IMR-90 (cell line): ENCODE measurements around the gene EDN2. TPM values are rescaled to one million over a fixed set of nuclear protein-coding genes. Genes with fewer than 3 reads are reported as not detected.

Source experiments
- ATAC-seq: fragments of 200-7000 bp; cut with Tn5 transposase; 2 replicates; pipeline ENCODE4 v1.9.1; 2020; ENCODE audit warnings: low read depth, mild to moderate bottlenecking, moderate library complexity
- BruUV-seq: library from RNA; stranded (reverse); fragments of 400-500 nt; replicated peaks from 2 replicates; lab custom pipeline; 2021; lab: Mats Ljungman, UMichigan
- CTCF ChIA-PET: fragments of 300-600 bp; formaldehyde crosslinking; extraction: SDS; loops from one replicate; lab custom pipeline; 2021; ENCODE audit warnings: antibody characterized with exemption; lab: Yijun Ruan, JAX
- POLR2A ChIA-PET: fragments of 300-600 bp; sonication (Branson Sonifier 250); formaldehyde crosslinking; loops from one replicate; lab custom pipeline; 2022; ENCODE audit warnings: antibody characterized with exemption; ENCODE audit not compliant: unreplicated experiment; lab: Charles Lee
- DNase-seq: peaks from one replicate; pipeline ENCODE4 v3.0.0; 2013
- H2AFZ ChIP-seq: replicated peaks from 2 replicates; pipeline ENCODE3; 2013; ENCODE audit warnings: low read length, mild to moderate bottlenecking; ENCODE audit not compliant: poor library complexity
- H2AK5ac ChIP-seq: 2 replicates; pipeline ENCODE4 v1.6.1; 2013; ENCODE audit warnings: low read depth, low read length, inconsistent platforms
- H2AK9ac ChIP-seq: replicated peaks from 2 replicates; pipeline ENCODE3; 2013; ENCODE audit warnings: mild to moderate bottlenecking, low read depth, low read length, moderate library complexity; ENCODE audit not compliant: poor library complexity
- H2BK120ac ChIP-seq: 2 replicates; pipeline ENCODE4 v1.6.1; 2013; ENCODE audit warnings: low read depth, low read length, inconsistent platforms
- H2BK15ac ChIP-seq: 3 replicates; pipeline ENCODE4 v1.6.1; 2013; ENCODE audit warnings: low read depth, low read length, inconsistent platforms
- H2BK20ac ChIP-seq: 2 replicates; pipeline ENCODE4 v1.6.1; 2013; ENCODE audit warnings: low read depth, mild to moderate bottlenecking, inconsistent platforms, low read length, moderate library complexity
- H2BK5ac ChIP-seq: 2 replicates; pipeline ENCODE4 v1.6.1; 2013; ENCODE audit warnings: mild to moderate bottlenecking, low read depth, low read length, inconsistent platforms; ENCODE audit not compliant: poor library complexity, severe bottlenecking
- H3K14ac ChIP-seq: replicated peaks from 2 replicates; pipeline ENCODE4 v1.6.1; 2013; ENCODE audit warnings: low read depth, low read length, inconsistent platforms
- H3K18ac ChIP-seq: 2 replicates; pipeline ENCODE4 v1.6.1; 2013; ENCODE audit warnings: low read depth, low read length, control low read depth
- H3K23ac ChIP-seq: 2 replicates; pipeline ENCODE4 v1.6.1; 2013; ENCODE audit warnings: low read depth, low read length, inconsistent platforms
- H3K27ac ChIP-seq: 2 replicates; pipeline ENCODE4 v1.5.1; 2013; ENCODE audit warnings: mild to moderate bottlenecking, control low read depth, low read length; ENCODE audit not compliant: insufficient read depth
- H3K27me3 ChIP-seq: 2 replicates; pipeline ENCODE4 v1.6.1; 2013; ENCODE audit warnings: low read length; ENCODE audit not compliant: control insufficient read depth, insufficient read depth
- H3K36me3 ChIP-seq: 2 replicates; pipeline ENCODE4 v1.6.1; 2013; ENCODE audit warnings: low read length, mixed read lengths; ENCODE audit not compliant: control insufficient read depth, insufficient read depth
- H3K4ac ChIP-seq: 2 replicates; pipeline ENCODE4 v1.6.1; 2013; ENCODE audit warnings: low read depth, low read length, inconsistent platforms
- H3K4me1 ChIP-seq: 2 replicates; pipeline ENCODE4 v1.6.1; 2013; ENCODE audit warnings: low read length, mixed read lengths; ENCODE audit not compliant: control insufficient read depth, insufficient read depth
- H3K4me2 ChIP-seq: 2 replicates; pipeline ENCODE4 v1.6.1; 2013; ENCODE audit warnings: low read depth, mild to moderate bottlenecking, control low read depth, low read length, moderate library complexity
- H3K4me3 ChIP-seq: 2 replicates; pipeline ENCODE4 v1.5.1; 2013; ENCODE audit warnings: low read depth, mild to moderate bottlenecking, control low read depth, low read length, moderate library complexity; ENCODE audit not compliant: insufficient read depth
- H3K56ac ChIP-seq: 2 replicates; pipeline ENCODE4 v1.6.1; 2013; ENCODE audit warnings: low read length, inconsistent platforms; ENCODE audit not compliant: insufficient read depth; ENCODE audit errors: extremely low read depth
- H3K79me1 ChIP-seq, 2 experiments: 2 replicates each; pipeline ENCODE4 v1.6.1; 2013; ENCODE audit warnings: low read length in 2 of 2, inconsistent platforms in 1 of 2, low read depth in 1 of 2
- H3K9ac ChIP-seq: 2 replicates; pipeline ENCODE4 v1.6.1; 2013; ENCODE audit warnings: low read depth, low read length, control low read depth
- H3K9me1 ChIP-seq: 2 replicates; pipeline ENCODE4 v1.6.1; 2013; ENCODE audit warnings: low read length, inconsistent platforms; ENCODE audit not compliant: insufficient read depth
- H3K9me3 ChIP-seq: 2 replicates; pipeline ENCODE4 v1.6.1; 2013; ENCODE audit warnings: low read length; ENCODE audit not compliant: control insufficient read depth, insufficient read depth
- H4K20me1 ChIP-seq: 2 replicates; pipeline ENCODE4 v1.6.1; 2013; ENCODE audit warnings: low read length, inconsistent platforms; ENCODE audit not compliant: insufficient read depth
- H4K5ac ChIP-seq: 2 replicates; pipeline ENCODE4 v1.6.1; 2013; ENCODE audit warnings: mild to moderate bottlenecking, low read depth, low read length, control low read depth
- H4K8ac ChIP-seq, 2 experiments: 2 replicates each; pipeline ENCODE4 v1.6.1; 2013; ENCODE audit warnings: low read depth in 2 of 2, low read length in 2 of 2, control low read depth in 1 of 2, inconsistent platforms in 1 of 2
- H4K91ac ChIP-seq: 2 replicates; pipeline ENCODE4 v1.6.1; 2013; ENCODE audit warnings: low read depth, low read length, inconsistent platforms; ENCODE audit not compliant: insufficient read depth
- BHLHE40 ChIP-seq: fragments of 150-350 bp; IDR thresholded peaks from 2 replicates; pipeline ENCODE4 v1.6.1; 2016; ENCODE audit warnings: mild to moderate bottlenecking, low read depth, low read length
- CEBPB ChIP-seq: IDR thresholded peaks from 2 replicates; pipeline ENCODE4 v1.6.1; 2012; ENCODE audit warnings: low read depth, low read length, improper control_type of control experiment
- CHD1 ChIP-seq: IDR thresholded peaks from 2 replicates; pipeline ENCODE4 v1.6.1; 2012; ENCODE audit warnings: low read depth, low read length, improper control_type of control experiment
- FOS ChIP-seq: fragments of 150-350 bp; IDR thresholded peaks from 2 replicates; pipeline ENCODE4 v1.6.1; 2016; ENCODE audit warnings: low read depth, low read length
- MAFK ChIP-seq: IDR thresholded peaks from 2 replicates; pipeline ENCODE4 v1.6.1; 2012; ENCODE audit warnings: low read depth, low read length, improper control_type of control experiment
- MAZ ChIP-seq: IDR thresholded peaks from 2 replicates; pipeline ENCODE4 v1.6.1; 2012; ENCODE audit warnings: low read depth, mild to moderate bottlenecking, low read length, improper control_type of control experiment, moderate library complexity, borderline replicate concordance
- MXI1 ChIP-seq: IDR thresholded peaks from 2 replicates; pipeline ENCODE4 v1.6.1; 2012; ENCODE audit warnings: low read depth, mild to moderate bottlenecking, low read length, moderate library complexity, borderline replicate concordance
- NFE2L2 ChIP-seq: fragments of 150-350 bp; IDR thresholded peaks from 2 replicates; pipeline ENCODE4 v1.6.1; 2016; ENCODE audit warnings: low read depth, mild to moderate bottlenecking, low read length
- POLR2A ChIP-seq: IDR thresholded peaks from 2 replicates; pipeline ENCODE4 v1.6.1; 2012; ENCODE audit warnings: mild to moderate bottlenecking, low read depth, low read length
- RAD21 ChIP-seq: IDR thresholded peaks from 2 replicates; pipeline ENCODE4 v1.6.1; 2012; ENCODE audit warnings: low read length, improper control_type of control experiment
- RCOR1 ChIP-seq: IDR thresholded peaks from 2 replicates; pipeline ENCODE4 v1.6.1; 2012; ENCODE audit warnings: mild to moderate bottlenecking, low read length, improper control_type of control experiment; ENCODE audit not compliant: insufficient replicate concordance
- RFX5 ChIP-seq: IDR thresholded peaks from 2 replicates; pipeline ENCODE4 v1.8.0; 2012; ENCODE audit warnings: low read depth, mild to moderate bottlenecking, low read length, moderate library complexity
- SMC3 ChIP-seq: fragments of 150-350 bp; IDR thresholded peaks from 2 replicates; pipeline ENCODE4 v1.6.1; 2016; ENCODE audit warnings: low read depth, mild to moderate bottlenecking, antibody characterized with exemption, low read length, moderate library complexity
- WGBS, 2 experiments: methylation state at CpG; one replicate each; pipeline versions ENCODE4 v1.1.5 to v1.1.7; 2013; ENCODE audit warnings: missing lambda C conversion rate in 2 of 2; ENCODE audit not compliant: insufficient read length in 1 of 2; ENCODE audit errors: extremely low coverage in 2 of 2; 5-methylcytosine and 5-hydroxymethylcytosine counted together
- dilution Hi-C: fragments of 300-500 bp; cut with HindIII; formaldehyde crosslinking; loops from one replicate; pipeline ENCODE4 v1.14.3; 2018; ENCODE audit warnings: low sequenced_read_pairs; ENCODE audit not compliant: unreplicated experiment
- in situ Hi-C: fragments of 300-500 bp; cut with MboI; formaldehyde crosslinking; loops from 3 replicates; pipeline ENCODE4 v1.14.3; 2019; ENCODE audit warnings: low sequenced_read_pairs, inconsistent platforms, mixed read lengths
- intact Hi-C: fragments of 100-400 bp; cut with micrococcal nuclease; formaldehyde crosslinking; loops from 2 replicates; pipeline ENCODE4 v1.10.0; 2022
- polyA plus RNA-seq, 3 experiments: library from polyadenylated mRNA; depleted of rRNA; stranded (reverse); fragments of >200 nt; gene quantifications; 2 replicates each; pipeline ENCODE4 v1.2.3, GENCODE V29; 2012; ENCODE audit warnings: low replicate concordance in 1 of 3
- total RNA-seq: library from RNA; depleted of rRNA; stranded (reverse); fragments of >200 nt; gene quantifications from 2 replicates; pipeline ENCODE4 v1.2.3, GENCODE V29; 2012
- TF ChIP-seq, protein P1 (sequence below): conservative IDR thresholded peaks from 2 replicates; pipeline ENCODE4 v1.5.1; 2012; ENCODE audit warnings: mild to moderate bottlenecking, low read depth, low read length, improper control_type of control experiment
- TF ChIP-seq, protein P2 (sequence below): fragments of 150-350 bp; IDR thresholded peaks from 2 replicates; pipeline ENCODE4 v1.6.1; 2017; ENCODE audit warnings: mild to moderate bottlenecking, antibody characterized with exemption, low read length, low read depth
- TF ChIP-seq, protein P3 (sequence below): fragments of 150-350 bp; IDR thresholded peaks from 2 replicates; pipeline ENCODE4 v1.6.1; 2016; ENCODE audit warnings: low read depth, mild to moderate bottlenecking, low read length, moderate library complexity, borderline replicate concordance

The EDN2 gene
- total and polyA plus RNA-seq, 2 of the 4 experiments (the other 2 are of a cell fraction) = 0.27 TPM; not detected in 1

DNA sequence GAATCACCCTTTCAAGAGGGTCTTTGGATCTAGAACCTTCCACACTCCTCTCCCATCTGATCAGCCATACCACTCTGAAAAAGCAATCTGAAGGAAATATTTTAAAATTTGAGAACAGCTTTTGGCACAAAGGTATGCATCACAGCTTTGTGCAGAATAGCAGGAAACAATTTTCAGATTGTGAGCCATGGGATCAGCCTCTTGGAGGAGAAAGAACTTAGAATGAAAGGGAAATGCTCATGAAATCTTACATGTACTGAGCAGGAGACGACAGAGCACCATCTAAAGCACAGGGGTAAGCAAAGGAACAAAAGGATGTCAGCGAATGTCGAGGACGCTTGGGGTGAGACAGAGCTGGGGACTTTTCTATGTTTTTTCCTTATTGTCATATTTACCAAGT lies 54.4 kb downstream of the EDN2 start:
- TF ChIP-seq, protein P1, sequence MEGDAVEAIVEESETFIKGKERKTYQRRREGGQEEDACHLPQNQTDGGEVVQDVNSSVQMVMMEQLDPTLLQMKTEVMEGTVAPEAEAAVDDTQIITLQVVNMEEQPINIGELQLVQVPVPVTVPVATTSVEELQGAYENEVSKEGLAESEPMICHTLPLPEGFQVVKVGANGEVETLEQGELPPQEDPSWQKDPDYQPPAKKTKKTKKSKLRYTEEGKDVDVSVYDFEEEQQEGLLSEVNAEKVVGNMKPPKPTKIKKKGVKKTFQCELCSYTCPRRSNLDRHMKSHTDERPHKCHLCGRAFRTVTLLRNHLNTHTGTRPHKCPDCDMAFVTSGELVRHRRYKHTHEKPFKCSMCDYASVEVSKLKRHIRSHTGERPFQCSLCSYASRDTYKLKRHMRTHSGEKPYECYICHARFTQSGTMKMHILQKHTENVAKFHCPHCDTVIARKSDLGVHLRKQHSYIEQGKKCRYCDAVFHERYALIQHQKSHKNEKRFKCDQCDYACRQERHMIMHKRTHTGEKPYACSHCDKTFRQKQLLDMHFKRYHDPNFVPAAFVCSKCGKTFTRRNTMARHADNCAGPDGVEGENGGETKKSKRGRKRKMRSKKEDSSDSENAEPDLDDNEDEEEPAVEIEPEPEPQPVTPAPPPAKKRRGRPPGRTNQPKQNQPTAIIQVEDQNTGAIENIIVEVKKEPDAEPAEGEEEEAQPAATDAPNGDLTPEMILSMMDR = no peak
- TF ChIP-seq SMC3 (no peak), FOS (no peak), NFE2L2 (no peak), RCOR1 (no peak), RAD21 (no peak), MAFK (no peak), MXI1 (no peak), RFX5 (no peak), CHD1 (no peak), MAZ (no peak), BHLHE40 (no peak), POLR2A (no peak), CEBPB (no peak)
- TF ChIP-seq, protein P2, sequence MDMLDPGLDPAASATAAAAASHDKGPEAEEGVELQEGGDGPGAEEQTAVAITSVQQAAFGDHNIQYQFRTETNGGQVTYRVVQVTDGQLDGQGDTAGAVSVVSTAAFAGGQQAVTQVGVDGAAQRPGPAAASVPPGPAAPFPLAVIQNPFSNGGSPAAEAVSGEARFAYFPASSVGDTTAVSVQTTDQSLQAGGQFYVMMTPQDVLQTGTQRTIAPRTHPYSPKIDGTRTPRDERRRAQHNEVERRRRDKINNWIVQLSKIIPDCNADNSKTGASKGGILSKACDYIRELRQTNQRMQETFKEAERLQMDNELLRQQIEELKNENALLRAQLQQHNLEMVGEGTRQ = no peak
- TF ChIP-seq, protein P3, sequence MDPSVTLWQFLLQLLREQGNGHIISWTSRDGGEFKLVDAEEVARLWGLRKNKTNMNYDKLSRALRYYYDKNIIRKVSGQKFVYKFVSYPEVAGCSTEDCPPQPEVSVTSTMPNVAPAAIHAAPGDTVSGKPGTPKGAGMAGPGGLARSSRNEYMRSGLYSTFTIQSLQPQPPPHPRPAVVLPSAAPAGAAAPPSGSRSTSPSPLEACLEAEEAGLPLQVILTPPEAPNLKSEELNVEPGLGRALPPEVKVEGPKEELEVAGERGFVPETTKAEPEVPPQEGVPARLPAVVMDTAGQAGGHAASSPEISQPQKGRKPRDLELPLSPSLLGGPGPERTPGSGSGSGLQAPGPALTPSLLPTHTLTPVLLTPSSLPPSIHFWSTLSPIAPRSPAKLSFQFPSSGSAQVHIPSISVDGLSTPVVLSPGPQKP = no peak
- Histone ChIP-seq H3K4me3 (no peak overlapping the region), H3K14ac (no peak overlapping the region), H2BK20ac (no peak overlapping the region), H3K36me3 (no peaks in the 10 kb centered on the region), H3K27me3 (peaks cover 13% of the 10 kb centered on the region), H3K9me3 (no peaks in the 10 kb centered on the region), H3K27ac (no peak overlapping the region), H3K4ac (no peak overlapping the region), H4K20me1 (no peaks in the 10 kb centered on the region), H3K4me1 (peaks cover 8% of the 10 kb centered on the region), H4K8ac (no peak overlapping the region), H2AK9ac (no peak overlapping the region), H2BK15ac (no peak overlapping the region), H2AFZ (no peak overlapping the region), H3K79me1 (no peaks in the 10 kb centered on the region), H3K4me2 (no peak overlapping the region), H3K18ac (no peak overlapping the region), H2AK5ac (no peak overlapping the region), H2BK120ac (no peak overlapping the region), H4K5ac (no peak overlapping the region), H3K23ac (no peak overlapping the region), H3K9me1 (peaks cover 3% of the 10 kb centered on the region; the same call in 1 of the 2 replicates), H4K91ac (no peak overlapping the region), H2BK5ac (no peak overlapping the region), H3K56ac (no peak overlapping the region), H3K9ac (no peak overlapping the region)
- WGBS, 2 experiments = no CpG with 5 or more reads among the region's 4 CpGs
- no TSS peak for BruUV-seq
- CTCF ChIA-PET = no interaction called here
- in situ Hi-C loops (no loop called here), intact Hi-C loops (loop anchor here (5.0 kb wide), 1 partner anchor 408 kb away; the partner anchor contains the start of gene SLFNL1), dilution Hi-C loops (no loop called here)
- no peak for ATAC-seq
- POLR2A ChIA-PET = no interaction called here
- no peak for DNase-seq
